Gastrocnemius medialis (tissue), 4 donors: Measurements from ENCODE around the gene NLRP6.

ENCODE experiments used
- CTCF ChIP-seq, 5 experiments: fragments of 450-650 bp in 3 of 5; fragments of 200-600 bp in 2 of 5; sonication (generic) in 2 of 5; IDR thresholded peaks in 4 of 5; conservative IDR thresholded peaks in 1 of 5; 1 replicate in 4 of 5; 2 replicates in 1 of 5; pipeline ENCODE4 v1.5.1; 2016 to 2019; ENCODE audit warnings: antibody characterized with exemption in 5 of 5, mild to moderate bottlenecking in 3 of 5, moderate library complexity in 3 of 5
- POLR2A ChIP-seq, 2 donors: fragments of 450-650 bp; IDR thresholded peaks; one replicate each; pipeline ENCODE4 v1.6.1; 2017; ENCODE audit warnings: antibody characterized with exemption in 2 of 2, mild to moderate bottlenecking in 2 of 2, moderate library complexity in 2 of 2

- TF ChIP-seq CTCF (IDR thresholded peaks at IDR 0.05 in 4 of 5, conservative IDR thresholded peaks at IDR 0.05 in 1 of 5) (no peak), POLR2A (IDR thresholded peaks at IDR 0.05) (no peak)
Observed at GRCh38 chr11:251550-251949, 26.7 kb upstream of the NLRP6 start.
